IMR-90 (cell line): Measurements from ENCODE around the gene SLAMF6. TPM values are rescaled to one million over a fixed set of nuclear protein-coding genes. Genes with fewer than 3 reads are reported as not detected.

Experiments used
- ATAC-seq: fragments of 200-7000 bp; cut with Tn5 transposase; 2 replicates; pipeline ENCODE4 v1.9.1; 2020; ENCODE audit warnings: low read depth, mild to moderate bottlenecking, moderate library complexity
- BruUV-seq: library from RNA; stranded (reverse); fragments of 400-500 nt; replicated peaks from 2 replicates; lab custom pipeline; 2021; lab: Mats Ljungman, UMichigan
- CTCF ChIA-PET: fragments of 300-600 bp; formaldehyde crosslinking; extraction: SDS; loops from one replicate; lab custom pipeline; 2021; ENCODE audit warnings: antibody characterized with exemption; lab: Yijun Ruan, JAX
- POLR2A ChIA-PET: fragments of 300-600 bp; sonication (Branson Sonifier 250); formaldehyde crosslinking; loops from one replicate; lab custom pipeline; 2022; ENCODE audit warnings: antibody characterized with exemption; ENCODE audit not compliant: unreplicated experiment; lab: Charles Lee
- DNase-seq: peaks from one replicate; pipeline ENCODE4 v3.0.0; 2013
- H2AFZ ChIP-seq: replicated peaks from 2 replicates; pipeline ENCODE3; 2013; ENCODE audit warnings: low read length, mild to moderate bottlenecking; ENCODE audit not compliant: poor library complexity
- H2AK5ac ChIP-seq: 2 replicates; pipeline ENCODE4 v1.6.1; 2013; ENCODE audit warnings: low read depth, low read length, inconsistent platforms
- H2AK9ac ChIP-seq: replicated peaks from 2 replicates; pipeline ENCODE3; 2013; ENCODE audit warnings: mild to moderate bottlenecking, low read depth, low read length, moderate library complexity; ENCODE audit not compliant: poor library complexity
- H2BK120ac ChIP-seq: 2 replicates; pipeline ENCODE4 v1.6.1; 2013; ENCODE audit warnings: low read depth, low read length, inconsistent platforms
- H2BK15ac ChIP-seq: 3 replicates; pipeline ENCODE4 v1.6.1; 2013; ENCODE audit warnings: low read depth, low read length, inconsistent platforms
- H2BK20ac ChIP-seq: 2 replicates; pipeline ENCODE4 v1.6.1; 2013; ENCODE audit warnings: low read depth, mild to moderate bottlenecking, inconsistent platforms, low read length, moderate library complexity
- H2BK5ac ChIP-seq: 2 replicates; pipeline ENCODE4 v1.6.1; 2013; ENCODE audit warnings: mild to moderate bottlenecking, low read depth, low read length, inconsistent platforms; ENCODE audit not compliant: poor library complexity, severe bottlenecking
- H3K14ac ChIP-seq: replicated peaks from 2 replicates; pipeline ENCODE4 v1.6.1; 2013; ENCODE audit warnings: low read depth, low read length, inconsistent platforms
- H3K18ac ChIP-seq: 2 replicates; pipeline ENCODE4 v1.6.1; 2013; ENCODE audit warnings: low read depth, low read length, control low read depth
- H3K23ac ChIP-seq: 2 replicates; pipeline ENCODE4 v1.6.1; 2013; ENCODE audit warnings: low read depth, low read length, inconsistent platforms
- H3K27ac ChIP-seq: 2 replicates; pipeline ENCODE4 v1.5.1; 2013; ENCODE audit warnings: mild to moderate bottlenecking, control low read depth, low read length; ENCODE audit not compliant: insufficient read depth
- H3K27me3 ChIP-seq: 2 replicates; pipeline ENCODE4 v1.6.1; 2013; ENCODE audit warnings: low read length; ENCODE audit not compliant: control insufficient read depth, insufficient read depth
- H3K36me3 ChIP-seq: 2 replicates; pipeline ENCODE4 v1.6.1; 2013; ENCODE audit warnings: low read length, mixed read lengths; ENCODE audit not compliant: control insufficient read depth, insufficient read depth
- H3K4ac ChIP-seq: 2 replicates; pipeline ENCODE4 v1.6.1; 2013; ENCODE audit warnings: low read depth, low read length, inconsistent platforms
- H3K4me1 ChIP-seq: 2 replicates; pipeline ENCODE4 v1.6.1; 2013; ENCODE audit warnings: low read length, mixed read lengths; ENCODE audit not compliant: control insufficient read depth, insufficient read depth
- H3K4me2 ChIP-seq: 2 replicates; pipeline ENCODE4 v1.6.1; 2013; ENCODE audit warnings: low read depth, mild to moderate bottlenecking, control low read depth, low read length, moderate library complexity
- H3K4me3 ChIP-seq: 2 replicates; pipeline ENCODE4 v1.5.1; 2013; ENCODE audit warnings: low read depth, mild to moderate bottlenecking, control low read depth, low read length, moderate library complexity; ENCODE audit not compliant: insufficient read depth
- H3K56ac ChIP-seq: 2 replicates; pipeline ENCODE4 v1.6.1; 2013; ENCODE audit warnings: low read length, inconsistent platforms; ENCODE audit not compliant: insufficient read depth; ENCODE audit errors: extremely low read depth
- H3K79me1 ChIP-seq, 2 experiments: 2 replicates each; pipeline ENCODE4 v1.6.1; 2013; ENCODE audit warnings: low read length in 2 of 2, inconsistent platforms in 1 of 2, low read depth in 1 of 2
- H3K9ac ChIP-seq: 2 replicates; pipeline ENCODE4 v1.6.1; 2013; ENCODE audit warnings: low read depth, low read length, control low read depth
- H3K9me1 ChIP-seq: 2 replicates; pipeline ENCODE4 v1.6.1; 2013; ENCODE audit warnings: low read length, inconsistent platforms; ENCODE audit not compliant: insufficient read depth
- H3K9me3 ChIP-seq: 2 replicates; pipeline ENCODE4 v1.6.1; 2013; ENCODE audit warnings: low read length; ENCODE audit not compliant: control insufficient read depth, insufficient read depth
- H4K20me1 ChIP-seq: 2 replicates; pipeline ENCODE4 v1.6.1; 2013; ENCODE audit warnings: low read length, inconsistent platforms; ENCODE audit not compliant: insufficient read depth
- H4K5ac ChIP-seq: 2 replicates; pipeline ENCODE4 v1.6.1; 2013; ENCODE audit warnings: mild to moderate bottlenecking, low read depth, low read length, control low read depth
- H4K8ac ChIP-seq, 2 experiments: 2 replicates each; pipeline ENCODE4 v1.6.1; 2013; ENCODE audit warnings: low read depth in 2 of 2, low read length in 2 of 2, control low read depth in 1 of 2, inconsistent platforms in 1 of 2
- H4K91ac ChIP-seq: 2 replicates; pipeline ENCODE4 v1.6.1; 2013; ENCODE audit warnings: low read depth, low read length, inconsistent platforms; ENCODE audit not compliant: insufficient read depth
- BHLHE40 ChIP-seq: fragments of 150-350 bp; IDR thresholded peaks from 2 replicates; pipeline ENCODE4 v1.6.1; 2016; ENCODE audit warnings: mild to moderate bottlenecking, low read depth, low read length
- FOS ChIP-seq: fragments of 150-350 bp; IDR thresholded peaks from 2 replicates; pipeline ENCODE4 v1.6.1; 2016; ENCODE audit warnings: low read depth, low read length
- NFE2L2 ChIP-seq: fragments of 150-350 bp; IDR thresholded peaks from 2 replicates; pipeline ENCODE4 v1.6.1; 2016; ENCODE audit warnings: low read depth, mild to moderate bottlenecking, low read length
- POLR2A ChIP-seq: IDR thresholded peaks from 2 replicates; pipeline ENCODE4 v1.6.1; 2012; ENCODE audit warnings: mild to moderate bottlenecking, low read depth, low read length
- WGBS, 2 experiments: methylation state at CpG; one replicate each; pipeline versions ENCODE4 v1.1.5 to v1.1.7; 2013; ENCODE audit warnings: missing lambda C conversion rate in 2 of 2; ENCODE audit not compliant: insufficient read length in 1 of 2; ENCODE audit errors: extremely low coverage in 2 of 2; 5-methylcytosine and 5-hydroxymethylcytosine counted together
- dilution Hi-C: fragments of 300-500 bp; cut with HindIII; formaldehyde crosslinking; loops from one replicate; pipeline ENCODE4 v1.14.3; 2018; ENCODE audit warnings: low sequenced_read_pairs; ENCODE audit not compliant: unreplicated experiment
- in situ Hi-C: fragments of 300-500 bp; cut with MboI; formaldehyde crosslinking; loops from 3 replicates; pipeline ENCODE4 v1.14.3; 2019; ENCODE audit warnings: low sequenced_read_pairs, inconsistent platforms, mixed read lengths
- intact Hi-C: fragments of 100-400 bp; cut with micrococcal nuclease; formaldehyde crosslinking; loops from 2 replicates; pipeline ENCODE4 v1.10.0; 2022
- polyA plus RNA-seq, 3 experiments: library from polyadenylated mRNA; depleted of rRNA; stranded (reverse); fragments of >200 nt; gene quantifications; 2 replicates each; pipeline ENCODE4 v1.2.3, GENCODE V29; 2012; ENCODE audit warnings: low replicate concordance in 1 of 3
- total RNA-seq: library from RNA; depleted of rRNA; stranded (reverse); fragments of >200 nt; gene quantifications from 2 replicates; pipeline ENCODE4 v1.2.3, GENCODE V29; 2012
- TF ChIP-seq, protein P1 (sequence below): fragments of 150-350 bp; IDR thresholded peaks from 2 replicates; pipeline ENCODE4 v1.6.1; 2017; ENCODE audit warnings: mild to moderate bottlenecking, antibody characterized with exemption, low read length, low read depth
- TF ChIP-seq, protein P2 (sequence below): fragments of 150-350 bp; IDR thresholded peaks from 2 replicates; pipeline ENCODE4 v1.6.1; 2016; ENCODE audit warnings: low read depth, mild to moderate bottlenecking, low read length, moderate library complexity, borderline replicate concordance

The SLAMF6 gene
- total and polyA plus RNA-seq, 2 of the 4 experiments (the other 2 are of a cell fraction) = not detected

DNA sequence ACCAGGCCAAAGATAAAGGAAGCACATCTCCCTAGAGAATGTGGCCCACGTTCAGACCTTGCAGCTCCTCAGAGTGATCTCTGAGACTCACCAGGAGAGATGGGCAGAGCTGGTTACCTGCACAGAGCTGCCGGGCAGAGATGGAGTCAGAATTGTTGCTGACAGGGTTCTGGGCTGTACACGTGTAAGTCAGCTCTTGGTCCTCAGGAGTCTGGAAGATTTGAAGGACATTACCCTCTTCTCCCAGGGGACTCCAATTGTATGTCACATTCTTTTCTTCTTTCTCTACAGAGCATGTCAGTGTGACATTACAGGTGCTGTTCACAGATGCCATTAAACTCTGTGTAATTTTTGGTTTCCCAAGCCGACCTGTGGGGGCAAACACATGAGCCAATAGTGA, 30.7 kb upstream of the SLAMF6 start:
- no peaks in the 10 kb centered on the region for H3K36me3 ChIP-seq
- H2BK120ac ChIP-seq = no peak overlapping the region
- no peak overlapping the region for H2AFZ ChIP-seq
- H3K79me1 ChIP-seq = no peaks in the 10 kb centered on the region
- ATAC-seq (no peak), DNase-seq (no peak)
- no peak overlapping the region for H3K56ac ChIP-seq
- H3K4me2 ChIP-seq = no peak overlapping the region
- H3K14ac ChIP-seq = no peak overlapping the region
- no peak overlapping the region for H2BK20ac ChIP-seq
- H2BK15ac ChIP-seq = no peak overlapping the region
- BruUV-seq = no TSS peak
- ChIA-PET CTCF (interaction anchor here (1.2 kb wide), 1 partner anchor 10 kb away, joined by 6 read pairs; no protein-coding TSS in a partner anchor), POLR2A (no interaction called here)
- no peak overlapping the region for H4K5ac ChIP-seq
- no peak overlapping the region for H3K27ac ChIP-seq
- no peak overlapping the region for H3K9ac ChIP-seq
- no peaks in the 10 kb centered on the region for H3K27me3 ChIP-seq
- no peak overlapping the region for H2AK5ac ChIP-seq
- no peaks in the 10 kb centered on the region for H3K4me1 ChIP-seq
- no peak overlapping the region for H3K18ac ChIP-seq
- no peak overlapping the region for H3K4me3 ChIP-seq
- in situ Hi-C loops (no loop called here), dilution Hi-C loops (no loop called here), intact Hi-C loops (no loop called here)
- TF ChIP-seq, protein P1, sequence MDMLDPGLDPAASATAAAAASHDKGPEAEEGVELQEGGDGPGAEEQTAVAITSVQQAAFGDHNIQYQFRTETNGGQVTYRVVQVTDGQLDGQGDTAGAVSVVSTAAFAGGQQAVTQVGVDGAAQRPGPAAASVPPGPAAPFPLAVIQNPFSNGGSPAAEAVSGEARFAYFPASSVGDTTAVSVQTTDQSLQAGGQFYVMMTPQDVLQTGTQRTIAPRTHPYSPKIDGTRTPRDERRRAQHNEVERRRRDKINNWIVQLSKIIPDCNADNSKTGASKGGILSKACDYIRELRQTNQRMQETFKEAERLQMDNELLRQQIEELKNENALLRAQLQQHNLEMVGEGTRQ = no peak
- TF ChIP-seq POLR2A (no peak), BHLHE40 (no peak), NFE2L2 (no peak), FOS (no peak)
- TF ChIP-seq, protein P2, sequence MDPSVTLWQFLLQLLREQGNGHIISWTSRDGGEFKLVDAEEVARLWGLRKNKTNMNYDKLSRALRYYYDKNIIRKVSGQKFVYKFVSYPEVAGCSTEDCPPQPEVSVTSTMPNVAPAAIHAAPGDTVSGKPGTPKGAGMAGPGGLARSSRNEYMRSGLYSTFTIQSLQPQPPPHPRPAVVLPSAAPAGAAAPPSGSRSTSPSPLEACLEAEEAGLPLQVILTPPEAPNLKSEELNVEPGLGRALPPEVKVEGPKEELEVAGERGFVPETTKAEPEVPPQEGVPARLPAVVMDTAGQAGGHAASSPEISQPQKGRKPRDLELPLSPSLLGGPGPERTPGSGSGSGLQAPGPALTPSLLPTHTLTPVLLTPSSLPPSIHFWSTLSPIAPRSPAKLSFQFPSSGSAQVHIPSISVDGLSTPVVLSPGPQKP = no peak
- H2BK5ac ChIP-seq = no peak overlapping the region
- no peak overlapping the region for H2AK9ac ChIP-seq
- 0% methylated on average over 1 of the region's 4 CpGs; no CpG with 5 or more reads in 1 of the 2 experiments for WGBS, 2 experiments
- no peaks in the 10 kb centered on the region for H3K9me1 ChIP-seq
- no peaks in the 10 kb centered on the region for H4K20me1 ChIP-seq
- no peak overlapping the region for H3K23ac ChIP-seq
- no peaks in the 10 kb centered on the region for H3K9me3 ChIP-seq
- H4K8ac ChIP-seq = no peak overlapping the region
- H4K91ac ChIP-seq = no peak overlapping the region
- no peak overlapping the region for H3K4ac ChIP-seq
